HG02973 (cell line): Measurements from ENCODE around the gene MVD.
"Not testable (repeated sequence)": the region's sequence is repeated elsewhere in the genome, so short reads cannot be mapped to it uniquely, and the experiment has no call there.

ENCODE experiments used
- ATAC-seq: cut with Tn5 transposase; IDR thresholded peaks from one replicate; pipeline ENCODE4 v1.9.1; 2021; ENCODE audit warnings: moderate library complexity; ENCODE audit not compliant: unreplicated experiment

MVD gene

DNA sequence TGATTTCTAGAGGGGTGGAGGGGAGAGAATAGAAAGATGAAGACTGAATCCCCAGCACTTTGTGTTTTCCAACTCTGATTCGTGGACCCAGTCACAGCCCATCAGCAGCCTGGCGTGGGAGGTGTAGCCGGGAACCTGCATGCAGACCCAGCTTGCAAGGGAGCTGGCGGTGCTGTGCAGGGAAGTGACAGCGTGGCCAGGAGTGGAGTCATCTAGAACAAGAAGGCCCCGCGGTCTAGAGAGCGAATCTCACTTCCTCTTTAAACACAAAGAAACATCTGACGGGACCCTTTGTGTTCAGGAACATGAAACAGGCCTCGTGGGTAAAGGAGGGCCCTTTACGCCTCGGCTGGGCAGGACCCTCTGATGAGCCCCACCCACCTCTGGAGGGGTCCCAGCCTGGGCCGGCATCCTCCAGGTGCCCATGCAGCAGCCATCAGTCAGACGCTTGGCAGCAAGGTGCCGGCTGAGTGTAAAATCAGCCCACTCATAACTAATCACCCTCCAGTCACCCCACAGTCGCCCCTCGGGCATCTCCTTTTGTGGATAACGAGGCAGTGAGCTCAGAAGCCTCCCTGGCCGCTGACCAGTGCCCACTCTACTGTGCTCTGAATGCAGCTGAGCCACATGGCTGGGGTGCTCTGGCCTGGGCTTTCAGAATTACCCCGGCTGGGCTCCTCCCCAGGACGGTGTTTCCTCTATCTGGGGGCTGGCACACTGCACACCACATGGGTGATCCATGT is 19.0 kb upstream of the MVD start:
- peak; percentile 63 for ATAC-seq

DNA sequence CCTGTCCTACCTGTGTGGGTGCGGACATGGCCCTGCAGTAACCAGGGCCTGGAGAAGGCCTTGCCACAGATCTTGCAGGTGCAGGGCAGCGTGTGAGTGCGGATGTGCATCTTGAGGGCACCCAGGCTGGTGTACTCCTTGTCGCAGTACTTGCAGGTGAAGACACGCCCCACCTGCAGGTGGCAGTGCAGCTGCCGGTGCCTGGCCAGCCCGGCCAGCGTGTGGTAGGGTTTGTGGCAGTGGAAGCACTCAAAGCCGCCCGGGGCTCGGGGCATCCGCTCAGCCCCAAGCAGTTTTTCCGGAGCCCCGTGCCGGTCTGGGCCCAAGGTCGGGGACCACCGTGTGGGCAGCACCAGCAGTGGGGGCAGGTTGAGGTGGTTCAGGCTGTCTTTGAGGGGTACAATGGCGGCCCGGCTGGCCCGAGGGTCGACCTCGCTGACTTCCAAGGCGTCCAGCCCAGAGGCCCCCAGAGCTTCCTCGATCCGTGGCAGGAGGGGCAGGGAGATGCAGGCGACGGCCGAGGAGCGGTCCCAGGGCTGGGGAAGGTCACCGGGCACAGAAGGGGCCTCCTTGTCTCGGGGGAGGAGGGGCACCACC is 18.3 kb upstream of the MVD start:
- ATAC-seq = no peak

DNA sequence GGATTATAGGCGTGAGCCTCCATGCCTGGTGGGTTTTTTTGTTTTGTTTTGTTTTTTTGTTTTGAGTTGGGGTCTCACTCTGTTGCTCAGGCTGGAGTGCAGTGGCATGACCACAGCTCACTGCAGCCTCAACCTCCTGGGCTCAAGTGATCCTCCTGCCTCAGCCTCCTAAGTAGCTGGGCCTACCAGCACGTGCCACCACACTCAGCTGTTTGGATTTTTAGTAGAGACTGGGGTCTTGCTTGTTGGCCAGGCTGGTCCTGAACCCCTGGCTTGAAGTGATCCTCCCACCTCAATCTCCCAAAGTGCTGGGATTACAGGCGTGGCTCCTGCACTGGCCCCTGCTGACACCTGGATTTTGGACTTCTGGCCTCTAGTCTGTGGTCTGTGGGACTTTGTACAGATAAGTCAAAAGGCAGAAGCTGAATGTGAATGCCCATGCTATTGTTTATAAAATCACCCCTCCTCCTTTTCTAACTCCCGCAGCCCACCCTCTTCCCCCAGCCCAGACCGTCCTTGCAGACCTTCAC is 17.7 kb upstream of the MVD start:
- no peak for ATAC-seq

DNA sequence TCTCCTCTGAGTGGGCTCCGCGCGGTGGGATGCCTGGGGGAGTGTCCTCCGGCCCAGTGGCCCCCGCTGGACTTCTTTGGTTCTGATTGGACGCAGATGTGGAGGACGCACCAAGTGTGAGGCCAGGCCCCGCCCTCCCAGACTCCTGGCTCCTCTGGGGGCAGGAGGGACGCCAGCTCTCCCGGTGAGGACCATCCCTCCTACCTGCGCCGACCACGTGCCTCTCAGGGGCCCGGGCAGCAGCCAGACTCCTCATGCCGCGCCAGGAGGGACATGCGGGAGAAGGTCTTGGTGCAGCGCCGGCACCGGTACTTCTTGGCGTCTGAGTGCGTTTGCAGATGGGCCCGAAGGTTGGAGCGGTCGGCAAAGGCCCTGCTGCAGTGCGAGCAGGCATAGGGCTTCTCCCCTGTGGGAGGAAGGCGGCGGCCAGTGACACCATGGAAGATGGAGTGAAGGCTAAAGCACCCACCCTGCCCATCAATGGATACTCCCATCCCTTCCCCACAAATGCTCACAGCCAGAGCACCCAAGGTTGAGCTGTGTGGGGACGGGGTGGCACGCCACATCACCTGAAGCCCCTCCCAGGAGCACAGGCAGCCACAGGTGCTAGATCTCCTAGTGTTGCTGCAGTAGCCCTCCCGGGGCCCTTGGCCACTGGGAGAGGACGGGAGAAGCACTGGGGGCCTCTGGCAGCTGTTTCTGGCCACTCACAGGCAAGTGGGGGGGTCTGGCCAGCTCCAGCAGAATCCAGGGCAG is 15.5 kb upstream of the MVD start:
- ATAC-seq = no peak

DNA sequence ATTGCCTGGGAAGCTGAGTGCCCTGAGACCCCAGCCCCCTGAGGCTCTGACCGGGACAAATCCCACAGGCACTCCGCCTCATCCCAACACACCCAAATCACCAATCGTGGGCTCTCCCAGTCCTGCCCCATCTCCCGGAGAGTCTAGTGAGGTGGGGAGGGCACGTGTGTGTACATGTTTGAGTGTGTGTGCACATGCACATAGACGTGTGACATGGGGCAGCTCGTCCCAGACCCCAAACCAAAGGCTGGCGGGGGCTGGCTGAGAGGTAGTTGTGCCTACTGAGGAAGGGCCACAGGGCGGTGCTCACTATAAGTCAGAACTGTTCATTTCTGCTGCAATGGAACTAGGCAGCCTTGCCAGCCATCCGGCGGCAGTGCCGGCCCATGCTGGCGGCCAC is 14.8 kb upstream of the MVD start:
- no peak for ATAC-seq

DNA sequence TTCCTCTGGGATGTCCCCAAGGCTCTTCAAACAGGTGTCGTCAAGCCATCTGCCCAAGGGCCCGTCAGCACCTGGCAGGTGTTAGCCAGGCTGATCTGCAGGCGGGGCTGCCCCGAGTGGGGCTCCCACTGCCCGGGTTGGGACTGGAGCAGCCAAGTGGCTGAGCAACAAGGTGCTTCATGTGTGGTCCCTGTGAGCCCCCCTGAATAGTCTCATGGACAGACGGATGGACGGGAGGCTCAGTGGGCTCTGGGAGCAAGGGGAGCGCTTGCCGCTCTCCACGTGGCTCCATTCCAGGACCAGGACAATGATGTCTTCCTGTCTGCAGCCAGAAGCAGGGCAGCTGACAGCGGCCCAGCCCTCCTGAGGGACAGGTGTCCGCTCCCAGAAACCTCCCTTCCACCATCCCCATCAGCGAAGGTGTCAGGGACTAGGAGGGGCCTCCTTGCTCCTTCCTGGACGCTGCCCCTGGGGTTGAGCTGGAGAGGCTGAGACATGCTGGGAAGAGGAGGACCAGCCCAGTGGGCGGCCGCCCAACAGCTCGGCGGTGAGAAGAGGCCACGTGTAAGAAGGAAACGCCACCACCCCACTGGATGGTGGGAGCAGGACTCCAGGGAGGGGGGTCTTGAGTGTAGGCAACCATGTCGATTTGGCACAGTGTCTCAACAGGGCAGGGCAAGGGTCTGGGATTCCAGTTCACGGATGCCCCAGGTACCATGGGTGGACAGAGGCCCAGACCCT is 13.8 kb upstream of the MVD start:
- ATAC-seq = no peak

DNA sequence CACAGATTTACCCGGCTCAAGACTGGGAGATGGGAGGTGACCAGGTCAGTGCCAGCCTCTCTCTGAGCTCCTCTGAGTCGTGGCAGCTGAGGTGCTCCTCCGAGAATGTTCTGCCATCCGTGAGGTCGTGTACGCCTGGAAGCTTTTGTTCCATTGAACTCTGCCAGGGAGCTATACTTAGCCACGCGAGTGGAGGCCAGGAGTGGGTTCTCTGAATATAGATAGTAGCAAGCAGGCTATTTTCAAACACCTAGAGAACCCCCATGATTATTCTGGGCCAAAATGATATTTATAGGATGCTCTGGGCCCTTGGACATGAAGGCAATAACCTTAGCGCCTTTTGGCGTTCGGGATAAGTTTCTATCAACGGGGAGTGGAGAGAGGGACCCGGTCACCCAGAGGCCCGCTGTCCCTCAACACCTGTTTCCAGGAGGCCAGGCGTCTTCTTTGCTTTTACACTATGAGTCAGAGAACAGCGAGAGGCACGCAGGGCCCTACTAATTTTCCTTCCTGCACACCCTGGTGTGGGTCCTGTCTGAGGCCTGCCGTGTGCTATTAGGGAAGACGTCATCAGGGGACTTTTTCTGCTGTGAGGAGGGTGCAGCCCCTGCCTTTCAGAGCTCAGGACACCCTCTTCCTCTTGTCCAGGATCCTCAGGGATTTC is 11.0 kb upstream of the MVD start:
- ATAC-seq = no peak

DNA sequence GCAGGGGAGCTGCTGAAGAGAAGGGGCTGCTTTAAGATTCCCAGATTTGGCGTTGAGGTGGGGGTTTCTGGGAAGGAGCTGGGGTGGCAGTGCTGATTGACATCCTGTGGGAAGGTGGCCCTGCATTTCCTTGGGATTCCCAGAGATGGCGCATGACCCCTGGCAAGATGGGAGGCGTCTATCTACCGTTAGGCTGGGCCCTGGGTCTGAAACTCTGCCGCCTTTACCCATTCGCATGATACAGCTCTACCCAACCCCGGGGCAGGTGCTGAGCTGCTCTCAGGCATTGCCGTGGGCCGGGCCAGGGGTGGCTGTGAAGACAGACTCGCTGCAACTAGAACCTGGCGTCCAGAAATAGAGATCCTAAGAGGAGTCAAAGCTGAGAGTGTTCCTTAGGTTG is 9.9 kb upstream of the MVD start:
- ATAC-seq = no peak

DNA sequence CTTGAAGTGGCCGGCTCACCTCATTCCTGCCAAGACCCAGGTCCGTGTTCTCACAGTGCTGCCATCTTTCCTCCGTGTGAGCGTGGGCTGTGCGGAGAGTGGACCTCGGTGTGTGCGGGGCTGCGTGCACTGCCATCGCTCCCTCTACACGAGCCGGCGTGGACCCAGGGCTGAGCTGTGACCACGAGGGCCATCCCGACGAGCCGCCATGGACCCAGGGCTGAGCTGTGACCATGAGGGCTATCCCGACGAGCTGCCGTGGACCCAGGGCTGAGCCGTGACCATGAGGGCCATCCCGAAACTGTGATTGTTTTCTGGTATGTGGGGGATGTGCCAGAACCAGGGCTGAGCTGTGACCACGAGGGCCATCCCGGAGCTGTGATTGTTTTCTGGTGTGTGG is 8.9 kb upstream of the MVD start:
- no peak for ATAC-seq

DNA sequence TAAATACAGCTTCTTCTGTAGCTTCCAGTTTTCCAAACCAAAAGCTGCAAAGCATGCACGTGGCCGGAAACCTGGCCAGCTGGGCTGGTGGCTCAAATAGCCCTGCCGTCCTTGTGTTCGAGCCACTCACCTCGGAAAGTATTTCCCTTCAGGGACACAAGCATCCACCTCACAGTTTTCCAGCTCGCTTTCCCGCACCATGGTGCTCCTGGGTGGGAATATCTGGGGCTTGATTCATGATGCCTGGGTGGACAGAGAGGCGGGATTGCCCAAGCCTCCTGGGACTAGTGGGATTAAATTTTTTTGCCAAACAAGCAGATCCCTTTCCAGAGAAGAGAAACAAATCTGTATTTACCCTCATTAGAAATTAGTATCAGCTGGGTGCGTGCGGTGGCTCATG is 7.1 kb upstream of the MVD start:
- no peak for ATAC-seq

DNA sequence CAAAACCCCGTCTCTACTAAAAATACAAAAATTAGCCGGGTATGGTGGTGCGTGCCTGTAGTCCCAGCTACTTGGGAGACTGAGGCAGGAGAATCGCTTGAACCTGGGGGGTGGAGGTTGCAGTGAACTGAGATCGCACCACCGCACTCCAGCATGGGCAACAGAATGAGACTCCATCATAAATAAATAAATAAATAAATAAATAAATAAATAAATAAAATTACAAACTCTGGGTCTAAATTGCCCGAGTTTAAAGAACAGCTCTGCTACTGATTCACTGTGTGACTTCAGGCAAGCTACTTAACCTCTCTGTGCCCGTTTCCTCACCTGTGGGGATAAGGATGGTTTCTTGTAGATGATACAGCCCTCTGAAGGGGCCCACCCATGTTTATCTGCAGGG is 6.6 kb upstream of the MVD start:
- not testable (repeated sequence) for ATAC-seq

DNA sequence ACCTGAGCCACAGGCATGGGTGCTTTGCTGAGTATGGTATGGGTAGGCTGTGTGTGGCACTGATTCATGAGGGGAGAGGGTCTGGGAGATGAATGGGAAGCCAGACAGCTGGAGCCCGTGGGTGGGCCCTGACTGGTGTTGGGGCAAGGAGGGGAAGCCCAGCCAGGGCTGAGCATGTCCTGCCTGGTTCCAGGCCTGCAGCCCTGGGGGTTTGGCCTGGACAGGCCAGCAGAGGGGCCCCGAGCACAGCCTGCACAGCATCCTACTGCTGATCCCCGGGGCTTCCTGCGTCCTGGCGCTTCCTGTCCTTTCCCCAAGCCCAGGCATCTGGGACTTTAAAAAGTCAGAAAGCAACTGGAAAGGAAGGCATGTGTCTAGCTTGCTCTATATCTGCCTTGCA is 4.6 kb upstream of the MVD start:
- no peak for ATAC-seq

DNA sequence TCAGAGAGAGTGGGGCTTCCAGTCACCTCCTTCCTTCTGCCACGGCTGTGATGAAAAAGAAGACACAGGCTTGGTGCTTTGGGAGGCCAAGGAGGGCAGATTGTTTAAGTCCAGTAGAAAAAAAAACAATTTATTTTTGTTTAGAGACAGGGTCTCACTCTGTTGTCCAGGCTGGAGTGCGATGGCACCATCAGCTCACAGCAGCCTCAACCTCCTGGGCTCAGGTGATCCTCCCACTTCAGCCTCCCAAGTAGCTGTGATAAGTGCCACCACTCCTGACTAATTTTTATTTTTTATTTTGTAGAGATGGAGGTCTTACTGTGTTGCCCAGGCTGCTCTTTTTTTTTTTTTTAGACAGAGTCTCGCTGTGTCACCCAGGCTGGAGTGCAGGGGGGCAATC is 2.7 kb upstream of the MVD start:
- no peak for ATAC-seq

DNA sequence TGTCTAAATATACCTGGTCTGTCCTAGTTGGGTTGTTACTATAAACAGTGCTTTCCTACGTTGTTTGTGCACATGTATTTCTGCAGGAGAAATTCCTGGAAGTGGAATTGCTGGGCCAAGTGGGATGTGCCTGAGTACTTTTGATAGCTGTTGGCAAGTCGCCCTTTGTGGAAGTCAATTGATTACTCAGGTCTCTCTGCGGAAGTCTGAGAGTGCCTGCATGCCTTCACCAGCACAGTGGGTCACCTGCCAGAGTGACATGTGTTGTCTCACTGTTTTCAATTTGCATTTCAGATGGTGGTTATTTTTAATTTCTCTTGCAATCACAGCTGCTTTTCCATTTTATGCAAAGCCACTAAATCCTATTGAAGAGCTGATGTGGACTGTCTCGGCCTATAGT is 2.3 kb upstream of the MVD start:
- no peak for ATAC-seq

DNA sequence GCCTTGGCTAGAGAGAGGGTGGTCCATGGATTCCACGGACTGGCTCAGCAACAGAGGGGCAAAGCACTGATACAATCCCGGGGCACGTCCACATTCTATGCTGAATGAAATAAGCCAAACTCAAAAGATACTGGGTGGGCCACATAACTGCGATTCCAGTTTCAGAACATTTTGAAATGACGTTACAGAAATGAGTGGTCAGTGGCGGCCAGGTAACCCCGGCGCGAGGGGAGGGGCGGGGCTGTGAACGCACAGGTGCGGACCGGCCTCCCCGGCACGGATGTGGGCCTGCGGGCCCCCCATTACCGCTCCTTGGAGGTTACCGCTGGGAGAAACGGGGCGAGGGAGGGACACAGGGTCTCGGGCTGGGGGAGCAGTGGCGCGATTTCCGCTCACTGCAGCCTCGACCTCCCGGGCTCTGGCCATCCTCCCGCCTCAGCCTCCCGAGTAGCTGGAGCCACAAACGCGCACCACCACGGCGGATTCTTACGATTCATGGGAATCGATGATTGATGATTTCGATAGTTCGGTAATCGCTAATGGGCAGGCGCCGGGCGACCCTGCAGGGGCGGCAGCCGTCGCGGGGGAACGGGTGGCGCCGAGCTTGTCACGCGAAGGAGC is 559 bp downstream of the MVD start:
- ATAC-seq = no peak

DNA sequence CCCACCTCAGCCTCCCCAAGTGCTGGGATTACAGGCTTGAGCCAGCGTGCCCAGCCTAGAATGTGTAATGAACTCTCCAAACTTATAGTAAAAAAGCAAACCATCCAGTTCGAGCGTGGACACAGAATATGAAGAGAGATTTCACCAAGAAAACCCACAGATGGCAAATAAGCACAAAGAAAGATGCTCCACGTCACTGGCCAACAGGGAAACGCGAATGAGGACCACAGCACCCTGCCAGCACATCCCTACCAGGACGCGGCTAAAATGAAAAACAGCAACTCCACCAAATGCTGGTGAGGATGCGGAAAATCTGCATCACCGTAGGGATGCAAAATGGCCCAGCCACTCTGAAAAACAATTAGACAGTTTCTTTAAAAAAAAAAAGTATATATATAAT is 1.4 kb downstream of the MVD start:
- ATAC-seq = no peak

DNA sequence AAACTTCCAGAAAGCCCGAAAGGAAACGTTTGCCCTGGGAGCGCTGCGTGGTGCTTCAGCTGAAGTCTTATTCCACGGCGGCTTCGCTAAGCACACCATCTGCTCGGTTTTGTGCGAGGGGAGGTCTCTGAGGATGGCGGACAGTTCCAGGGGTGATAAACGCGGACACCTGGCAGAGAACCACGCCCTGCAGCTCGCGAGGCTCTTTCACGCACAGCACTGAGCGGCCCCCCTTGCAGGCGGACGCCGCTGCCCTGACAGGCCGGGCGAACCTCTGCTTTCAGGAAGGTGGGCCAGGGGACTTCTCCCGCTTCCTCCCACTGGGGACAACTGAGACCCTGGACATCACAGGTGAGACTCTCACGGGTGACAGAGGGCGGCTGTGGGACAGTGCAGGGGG is 3.7 kb downstream of the MVD start:
- ATAC-seq = no peak

DNA sequence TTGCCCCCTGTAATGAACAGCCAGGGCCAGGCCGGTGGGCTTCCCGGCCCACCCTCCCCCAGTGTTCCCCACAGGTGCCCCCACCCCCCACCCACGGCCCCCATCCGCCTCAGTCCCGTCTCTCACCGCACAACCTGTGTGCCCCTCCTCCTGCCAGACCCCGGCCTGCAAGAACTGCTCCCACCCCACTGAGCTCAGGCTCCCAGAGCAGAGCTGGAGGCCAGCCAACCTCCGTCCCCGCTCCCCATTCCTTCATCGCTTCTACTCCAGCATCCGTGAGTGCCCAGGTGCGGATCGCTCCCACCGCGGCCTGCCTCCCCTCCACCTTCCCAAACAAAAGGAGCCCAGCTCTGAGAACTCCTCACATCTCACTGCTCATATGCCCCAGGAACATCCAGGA is 4.2 kb downstream of the MVD start:
- ATAC-seq = no peak

DNA sequence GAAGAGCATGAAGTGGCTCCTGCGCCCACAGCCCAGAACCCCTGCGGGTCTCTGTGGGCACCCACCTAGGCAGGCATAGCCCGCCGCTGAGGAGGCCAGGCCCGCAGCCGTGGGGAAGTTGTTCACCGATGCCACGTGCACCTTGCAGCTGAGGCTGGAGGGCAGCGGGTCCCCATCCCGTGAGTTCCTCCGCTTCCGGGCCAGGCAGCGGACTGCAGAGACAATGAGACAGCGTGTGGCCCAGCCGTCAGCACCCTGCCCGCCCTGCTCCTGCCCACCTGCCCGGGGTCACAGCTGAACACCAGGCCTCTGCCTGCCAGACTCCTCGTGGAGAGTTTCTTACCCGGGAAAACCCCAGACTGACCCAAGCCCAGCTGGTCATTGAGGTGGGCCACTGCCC is 5.5 kb downstream of the MVD start:
- ATAC-seq = no peak

DNA sequence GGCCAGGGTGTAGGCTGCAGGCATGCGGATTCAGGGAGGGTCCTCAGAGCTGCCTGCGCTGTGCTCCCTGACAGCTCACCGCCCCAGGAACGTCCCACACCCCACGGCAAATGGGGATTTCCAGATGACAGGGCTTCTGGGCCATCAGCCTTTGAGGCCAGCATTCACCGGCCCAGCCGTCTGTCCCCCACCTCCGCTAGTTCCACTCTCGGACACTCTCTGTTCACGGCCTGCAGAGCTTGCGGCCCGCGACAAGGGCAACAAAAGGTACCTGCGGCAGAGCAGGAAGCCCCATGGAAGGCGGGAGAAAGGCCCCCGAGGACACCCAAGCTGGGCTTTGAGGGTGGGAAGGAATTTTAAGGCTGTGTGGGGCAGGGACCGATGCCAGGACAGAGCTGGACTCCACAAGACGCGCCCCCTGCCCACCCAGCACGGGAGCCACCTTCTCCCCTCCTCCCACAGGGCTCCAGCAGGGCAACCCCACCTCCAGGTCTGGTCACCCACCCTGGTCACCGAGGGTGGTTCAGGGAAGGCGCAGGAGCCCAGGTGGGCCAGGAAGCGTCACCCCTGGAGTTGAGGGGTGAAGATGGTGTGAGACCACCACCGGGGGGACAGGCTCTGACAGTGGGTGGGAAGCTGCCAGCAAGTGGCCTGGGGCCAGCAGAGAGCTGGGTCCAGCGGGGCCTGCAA is 6.5 kb downstream of the MVD start:
- ATAC-seq = no peak
